Adipose tissue (tissue), 3 donors: ENCODE measurements around the gene TNFRSF14. TPM values are rescaled to one million over a fixed set of nuclear protein-coding genes. Genes with fewer than 3 reads are reported as not detected.

Experiments used
- H3K27ac ChIP-seq: one replicate; pipeline ENCODE4 v1.5.1; 2013; ENCODE audit warnings: low read depth, low read length
- whole genome bisulfite sequencing, 3 donors: extraction: QIAGEN DNeasy Blood & Tissue Kit; methylation state at CpG; one replicate each; pipeline ENCODE4 v1.1.7; 2013; 5-methylcytosine and 5-hydroxymethylcytosine counted together
- polyA plus RNA-seq, 3 donors: library from polyadenylated mRNA; stranded (reverse); fragments of 200-250 nt; gene quantifications; one replicate each; pipeline ENCODE4 v1.2.3, GENCODE V29; 2013
- donor health status: healthy with polysubstance abuse.
- donor health status: Bipolar disorder and iron deficiency.
- donor health status: healthy.

TNFRSF14 gene
- polyA plus RNA-seq, 3 donors, result 21.8 to 92.2 (median 46.4) TPM

DNA sequence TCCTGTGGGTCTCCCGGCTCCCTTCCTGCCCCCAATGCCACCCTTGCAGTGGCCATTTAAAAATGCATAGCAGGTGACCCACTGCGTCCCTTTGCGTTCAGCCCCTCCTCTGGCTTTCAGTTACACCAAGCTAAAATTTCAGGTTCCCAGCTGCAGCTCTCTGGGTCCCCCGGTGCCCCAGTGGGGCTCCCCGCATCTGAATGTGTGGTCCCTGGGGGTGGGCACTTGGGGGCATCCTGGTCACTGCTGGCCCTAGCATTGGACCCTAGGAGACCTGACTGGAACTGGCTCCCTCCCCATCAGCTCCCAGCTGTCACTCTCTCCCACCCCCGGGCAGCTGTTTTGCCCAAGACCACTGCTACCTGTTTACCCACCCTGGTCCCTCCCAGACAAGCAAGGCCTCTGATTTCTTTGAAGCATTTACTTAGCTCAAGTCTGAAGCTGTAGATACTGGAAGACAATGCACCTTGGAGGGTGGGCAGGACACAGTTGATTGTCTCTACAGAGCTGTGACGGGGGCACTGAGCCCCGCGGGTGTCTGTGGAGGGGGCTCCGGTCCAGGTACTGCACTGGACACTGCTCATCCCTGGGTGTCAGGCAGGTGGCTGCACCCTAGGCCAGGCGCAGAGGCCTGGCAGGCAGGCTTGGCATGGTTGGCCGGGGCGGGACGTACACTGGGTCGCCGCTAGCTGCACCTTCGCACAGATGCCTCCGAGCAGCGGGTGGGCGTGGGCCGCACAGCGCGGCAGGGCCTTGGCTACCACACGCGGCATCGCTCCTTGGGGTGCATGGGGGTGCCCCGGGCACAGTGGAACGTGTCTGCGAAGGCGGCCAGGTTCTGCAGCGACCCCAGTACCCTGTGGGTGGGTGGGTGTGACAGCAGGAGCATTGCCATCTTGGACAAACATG is 34.3 kb downstream of the TNFRSF14 start:
- 95 to 97% (median 95%) methylated on average over 31 of the region's 31 CpGs for WGBS, 3 donors
- H3K27ac ChIP-seq, result no peak overlapping the region

DNA sequence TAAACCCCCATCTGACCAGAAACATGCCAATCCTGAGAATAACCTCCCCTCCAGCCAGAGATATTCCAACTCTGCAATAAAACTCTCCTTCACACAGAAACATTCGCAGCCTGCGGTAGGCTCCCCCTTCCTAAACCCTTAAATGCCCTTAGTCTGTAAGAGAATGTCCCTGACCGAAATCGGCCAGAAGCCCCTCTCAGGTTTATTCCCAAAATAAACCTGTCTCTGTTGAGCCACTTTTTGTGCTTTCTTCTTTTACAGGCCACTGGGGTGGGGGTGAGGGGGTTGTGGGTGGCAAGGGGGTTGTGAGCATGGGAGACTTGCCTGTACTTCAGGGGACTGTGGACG is 35.0 kb downstream of the TNFRSF14 start:
- 89 to 93% (median 91%) methylated on average over 5 of the region's 5 CpGs for whole genome bisulfite sequencing, 3 donors
- H3K27ac ChIP-seq, result no peak overlapping the region

DNA sequence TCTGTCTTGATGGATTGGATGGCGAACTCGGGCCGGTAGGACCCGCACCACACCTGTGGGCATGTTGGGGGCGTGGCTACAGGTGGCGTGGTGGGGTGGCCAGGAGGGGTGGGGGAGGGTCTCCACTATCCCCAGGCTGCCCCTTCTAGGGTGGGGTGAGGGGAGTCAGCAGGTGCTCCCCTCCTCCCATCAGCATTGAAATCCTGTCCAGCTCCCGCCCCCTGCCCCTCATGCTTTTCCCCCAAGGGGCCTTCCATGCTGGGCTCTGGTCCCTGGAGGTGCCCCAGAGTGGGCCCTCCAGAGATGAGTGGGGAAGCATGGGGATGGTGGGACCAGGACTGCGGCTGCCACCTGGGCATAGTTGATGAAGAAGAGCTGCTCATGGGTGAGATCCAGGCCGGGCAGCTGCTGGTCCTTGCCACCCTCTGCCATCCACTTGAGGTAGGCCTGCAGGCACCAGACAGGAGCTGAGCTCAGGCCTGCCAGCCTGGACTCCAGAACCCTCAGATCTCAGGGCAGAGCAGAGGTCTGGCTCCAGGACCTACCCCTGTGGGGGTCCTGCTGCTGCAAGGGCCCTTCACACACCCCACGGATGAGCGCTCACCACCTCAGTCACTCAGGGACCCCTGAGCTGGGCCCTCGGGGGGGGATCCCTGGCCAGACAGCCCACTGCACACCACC is 35.5 kb downstream of the TNFRSF14 start:
- no peak overlapping the region for H3K27ac ChIP-seq
- WGBS, 3 donors, result 90 to 95% (median 94%) methylated on average over 11 to 12 of the region's 12 CpGs

DNA sequence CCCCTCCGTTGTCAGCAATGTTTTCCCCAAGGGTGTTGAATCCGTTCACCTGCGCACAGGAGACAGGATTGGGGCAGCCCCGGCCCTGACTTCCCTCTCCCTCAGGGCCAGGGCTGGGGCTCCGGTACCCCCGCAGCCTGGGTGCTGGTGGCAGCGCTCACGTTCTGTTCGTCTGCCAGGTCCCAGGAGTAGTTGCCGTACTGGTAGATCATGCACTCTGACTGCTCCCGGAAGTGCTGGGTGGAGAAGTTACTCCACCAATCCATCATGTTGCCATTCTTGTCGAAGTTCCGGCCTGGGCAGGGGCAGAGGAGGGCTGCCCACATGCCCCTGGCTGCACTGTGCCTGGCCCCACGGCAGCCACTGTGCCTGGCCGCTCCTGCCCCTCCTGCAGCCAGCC is 36.5 kb downstream of the TNFRSF14 start:
- no peak overlapping the region for H3K27ac ChIP-seq
- 34 to 69% (median 40%) methylated on average over 14 to 15 of the region's 15 CpGs for WGBS, 3 donors

DNA sequence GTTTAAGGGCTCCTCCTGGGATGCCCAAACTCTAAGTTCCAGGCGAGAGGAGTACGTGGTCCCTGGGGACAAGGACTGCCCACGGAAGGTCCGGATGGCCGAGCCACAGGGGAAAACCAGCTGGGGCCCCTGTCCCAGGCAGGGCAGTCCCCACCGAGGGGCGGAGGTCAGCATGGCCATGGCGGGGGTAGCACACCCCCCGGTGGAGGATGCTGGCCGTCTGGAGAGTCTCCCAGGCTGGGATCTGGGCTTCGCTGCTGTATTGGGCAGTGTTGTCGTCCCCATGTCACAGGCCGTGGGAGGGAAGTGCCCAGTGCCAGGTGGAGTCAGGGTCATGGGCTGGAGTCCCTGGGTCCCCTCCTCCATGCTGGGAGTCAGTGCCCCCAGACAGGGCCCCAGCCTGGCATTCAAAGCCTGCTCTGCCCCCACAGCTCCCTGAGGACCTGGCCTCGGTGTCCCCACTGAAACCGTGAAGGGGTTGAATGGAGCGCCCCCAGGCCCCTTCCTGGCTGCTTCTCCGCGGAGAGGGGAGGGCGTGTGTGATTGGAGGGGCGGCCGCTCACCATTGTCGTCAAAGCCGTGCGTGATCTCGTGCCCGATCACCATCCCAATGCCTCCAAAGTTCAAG is 37.2 kb downstream of the TNFRSF14 start:
- no peak overlapping the region for H3K27ac ChIP-seq
- 53 to 63% (median 57%) methylated on average over 23 to 26 of the region's 26 CpGs for WGBS, 3 donors

DNA sequence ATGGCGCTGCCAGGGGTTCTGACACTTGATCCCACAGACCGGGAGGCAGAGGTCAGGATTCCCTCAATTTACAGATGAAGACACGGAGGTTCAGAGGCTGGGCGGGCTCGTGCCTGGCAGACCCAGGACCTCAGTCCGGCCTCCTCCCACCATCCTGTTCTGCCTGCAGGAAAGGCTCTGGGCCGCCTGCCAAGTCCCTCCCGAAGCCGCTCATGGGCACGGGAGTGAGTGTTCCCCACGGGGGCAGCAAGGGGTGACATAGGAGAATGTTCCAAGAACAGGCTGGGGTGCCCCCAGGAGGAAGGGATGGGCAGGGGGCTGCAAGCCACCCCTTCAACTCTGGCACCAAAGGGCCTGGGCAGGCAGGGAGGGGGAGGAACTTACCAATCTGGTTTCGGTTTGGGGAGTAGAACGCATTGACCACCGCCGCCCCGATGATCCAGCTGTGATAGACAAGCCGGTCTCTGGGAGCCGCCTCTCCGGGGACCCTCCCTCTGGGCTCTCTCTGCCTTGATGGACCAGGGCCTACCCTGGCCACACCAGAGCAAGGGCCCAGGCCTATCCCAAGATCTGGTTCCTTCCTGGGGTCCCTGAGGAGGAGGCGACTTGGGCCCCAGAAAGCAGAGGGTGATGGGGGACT is 38.0 kb downstream of the TNFRSF14 start:
- H3K27ac ChIP-seq, result no peak overlapping the region
- WGBS, 3 donors, result 29 to 39% (median 32%) methylated on average over 15 to 20 of the region's 20 CpGs

DNA sequence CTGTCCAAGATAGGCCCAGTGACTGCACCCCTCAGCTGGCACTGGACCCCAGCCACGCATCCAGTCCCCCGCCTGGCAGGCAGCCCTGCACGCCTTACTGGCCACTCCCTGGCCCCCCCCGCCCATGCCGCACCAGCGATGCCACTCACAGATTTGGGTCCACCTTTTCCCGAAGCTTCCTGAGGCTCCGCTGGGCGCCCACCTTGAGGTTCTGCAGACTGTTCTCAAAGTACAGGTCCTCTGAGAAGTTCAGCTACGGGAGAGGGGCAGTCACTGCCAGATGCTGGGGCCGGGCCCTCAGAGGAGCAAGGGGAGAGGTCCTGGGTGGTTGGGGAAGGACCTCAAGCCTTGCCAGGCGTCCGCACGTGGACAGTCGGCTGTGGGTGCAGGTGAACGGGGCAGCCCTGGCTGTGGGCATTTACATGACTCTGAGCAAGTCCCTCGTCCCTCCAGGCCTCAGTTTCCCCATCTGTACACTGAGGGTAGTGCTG is 38.5 kb downstream of the TNFRSF14 start:
- whole genome bisulfite sequencing, 3 donors, result 89 to 92% (median 92%) methylated on average over 17 of the region's 17 CpGs
- H3K27ac ChIP-seq, result no peak overlapping the region

DNA sequence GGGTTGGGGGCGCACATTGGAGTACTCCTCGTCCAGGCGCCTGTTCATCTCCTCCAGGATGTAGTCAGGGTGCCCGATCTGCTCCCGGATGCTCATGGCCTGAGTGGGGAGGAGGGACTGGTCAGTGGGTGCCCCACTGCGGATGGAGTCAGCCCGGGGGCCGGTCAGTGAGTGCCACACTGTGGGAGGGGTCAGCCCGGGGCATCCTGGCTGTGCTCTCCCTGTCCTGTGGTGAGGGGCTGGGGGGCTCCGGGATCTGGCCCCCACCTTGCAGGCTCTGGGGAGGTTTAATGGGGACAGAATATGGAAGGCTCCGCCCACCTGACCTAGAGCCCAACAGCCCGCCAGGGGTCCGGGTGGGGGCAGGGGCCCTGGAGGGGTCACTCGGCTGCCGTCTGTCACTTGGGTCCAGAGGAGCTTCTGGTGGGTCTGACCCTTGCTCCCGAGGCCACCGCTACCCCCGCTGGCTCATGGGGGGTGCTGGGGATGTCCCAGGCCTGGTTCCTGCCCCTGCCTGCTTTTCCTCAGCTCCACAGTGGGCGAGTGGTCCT is 39.2 kb downstream of the TNFRSF14 start:
- H3K27ac ChIP-seq, result no peak overlapping the region
- WGBS, 3 donors, result 77 to 79% (median 79%) methylated on average over 15 to 19 of the region's 19 CpGs

DNA sequence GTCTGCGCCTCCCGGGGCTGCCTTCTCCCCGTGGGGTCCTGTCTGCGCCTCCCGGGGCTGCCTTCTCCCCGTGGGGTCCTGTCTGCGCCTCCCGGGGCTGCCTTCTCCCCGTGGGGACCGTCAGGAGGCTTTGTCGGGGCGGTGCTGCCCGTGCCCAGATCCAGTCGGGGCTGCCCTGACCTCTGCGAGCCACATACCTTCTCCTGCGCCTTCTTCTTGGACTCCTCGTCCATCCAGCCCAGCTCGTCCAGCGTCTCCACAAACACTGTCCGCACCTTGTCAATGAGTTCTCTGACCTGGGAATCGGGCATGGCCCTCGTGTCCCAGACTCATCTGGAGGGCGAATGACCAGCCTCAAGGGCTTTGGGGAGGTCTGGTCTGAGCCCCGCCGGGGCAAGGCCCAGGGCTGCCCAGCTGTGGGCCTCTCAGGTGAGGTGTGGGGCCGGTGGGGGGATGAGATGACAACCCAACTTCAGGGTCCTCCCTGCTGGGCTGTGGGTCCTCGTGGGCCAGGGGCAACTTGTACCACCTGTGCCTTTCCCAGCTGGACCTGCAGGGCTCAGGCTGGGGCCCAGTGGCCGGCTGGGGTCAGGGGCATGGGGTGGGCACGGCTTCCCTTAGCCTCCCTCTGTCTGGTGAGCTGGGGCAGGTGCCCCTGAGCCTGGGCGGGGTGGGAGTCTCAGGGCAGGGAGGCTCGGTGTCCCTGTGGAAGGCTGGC is 39.8 kb downstream of the TNFRSF14 start:
- WGBS, 3 donors, result 85 to 88% (median 87%) methylated on average over 27 to 31 of the region's 31 CpGs
- H3K27ac ChIP-seq, result no peak overlapping the region

DNA sequence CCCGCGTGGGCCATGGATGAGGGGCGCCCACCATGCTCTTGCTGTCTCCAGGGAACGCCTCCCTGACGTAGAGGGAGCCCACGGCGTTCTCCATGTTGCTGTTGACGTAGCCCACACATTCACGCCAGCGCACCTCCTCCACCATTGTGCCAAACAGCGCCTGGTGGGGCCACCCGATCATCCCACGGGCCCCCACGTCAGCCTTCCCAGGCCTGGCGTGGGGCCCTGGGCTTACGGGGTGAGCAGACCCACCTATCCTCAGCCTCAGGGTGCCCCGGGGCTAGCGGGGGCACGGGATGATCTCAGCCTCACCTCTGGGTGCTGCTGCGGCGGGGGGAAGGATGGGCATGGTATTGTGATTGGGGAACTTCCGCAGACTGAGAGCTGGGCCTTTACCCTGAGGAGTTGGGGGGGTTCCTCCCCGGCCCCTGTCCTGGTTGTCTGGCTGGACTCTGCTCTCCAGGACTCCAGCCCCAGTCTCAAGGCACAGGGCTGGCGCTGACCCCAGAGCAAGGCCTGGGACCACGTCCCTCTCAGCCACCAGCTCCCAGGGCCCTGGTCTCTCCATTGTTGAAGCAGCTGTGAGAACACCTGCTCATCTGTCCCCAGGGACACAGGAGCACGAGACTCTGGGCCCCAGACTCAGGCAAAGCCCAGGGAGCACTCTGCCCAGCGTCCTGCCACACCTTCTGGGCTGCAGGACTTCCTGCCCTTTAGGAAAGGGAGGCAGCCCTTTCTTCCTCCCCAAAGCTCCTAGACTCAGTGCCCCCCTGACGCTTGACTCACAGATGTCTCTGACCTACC is 40.6 kb downstream of the TNFRSF14 start:
- WGBS, 3 donors, result 88 to 89% (median 88%) methylated on average over 27 to 28 of the region's 28 CpGs
- H3K27ac ChIP-seq, result no peak overlapping the region

DNA sequence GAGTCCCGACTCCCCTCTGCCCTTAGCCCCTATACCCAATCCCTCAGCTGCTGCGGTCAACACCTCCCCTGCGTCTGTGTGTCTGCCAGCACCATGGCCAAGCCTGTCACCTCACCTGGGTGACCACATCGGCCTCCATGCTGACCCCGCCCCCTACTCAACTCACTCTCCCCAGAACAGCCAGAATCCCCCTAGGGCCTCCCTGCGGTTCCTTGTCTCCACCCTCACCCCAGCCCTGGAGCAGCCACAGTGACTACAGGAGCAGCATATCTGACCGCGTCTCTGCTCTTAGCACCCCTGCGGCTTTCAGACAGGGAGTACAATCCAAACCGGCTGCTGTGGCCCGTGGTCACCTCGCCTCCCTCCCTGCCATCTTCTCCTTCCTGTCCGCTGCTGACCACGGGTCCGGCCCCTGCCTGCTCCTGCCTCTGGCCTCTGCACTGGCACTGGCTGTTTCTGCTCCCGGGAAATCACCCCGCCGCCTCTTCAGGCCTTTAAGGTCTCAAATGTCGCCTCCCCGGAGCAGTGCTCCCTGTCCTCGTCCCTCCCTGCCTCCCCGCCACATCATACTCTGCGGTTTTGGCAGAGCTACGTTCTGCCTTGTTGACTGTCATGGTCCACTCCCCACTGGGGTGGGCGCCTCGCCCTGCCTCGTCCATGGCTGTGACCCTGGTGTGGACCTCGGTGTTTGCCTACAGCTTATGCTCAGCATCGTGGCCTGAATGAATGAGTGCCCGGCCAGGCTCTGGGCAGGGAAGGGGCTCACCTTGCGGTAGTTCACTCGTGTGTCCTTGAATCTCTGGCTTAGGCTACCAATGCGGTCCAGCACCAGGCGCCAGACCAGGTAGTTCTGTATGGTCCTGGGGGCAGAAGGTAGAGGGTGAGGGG is 41.5 kb downstream of the TNFRSF14 start:
- WGBS, 3 donors, result 73 to 79% (median 78%) methylated on average over 34 of the region's 34 CpGs
- H3K27ac ChIP-seq, result no peak overlapping the region

DNA sequence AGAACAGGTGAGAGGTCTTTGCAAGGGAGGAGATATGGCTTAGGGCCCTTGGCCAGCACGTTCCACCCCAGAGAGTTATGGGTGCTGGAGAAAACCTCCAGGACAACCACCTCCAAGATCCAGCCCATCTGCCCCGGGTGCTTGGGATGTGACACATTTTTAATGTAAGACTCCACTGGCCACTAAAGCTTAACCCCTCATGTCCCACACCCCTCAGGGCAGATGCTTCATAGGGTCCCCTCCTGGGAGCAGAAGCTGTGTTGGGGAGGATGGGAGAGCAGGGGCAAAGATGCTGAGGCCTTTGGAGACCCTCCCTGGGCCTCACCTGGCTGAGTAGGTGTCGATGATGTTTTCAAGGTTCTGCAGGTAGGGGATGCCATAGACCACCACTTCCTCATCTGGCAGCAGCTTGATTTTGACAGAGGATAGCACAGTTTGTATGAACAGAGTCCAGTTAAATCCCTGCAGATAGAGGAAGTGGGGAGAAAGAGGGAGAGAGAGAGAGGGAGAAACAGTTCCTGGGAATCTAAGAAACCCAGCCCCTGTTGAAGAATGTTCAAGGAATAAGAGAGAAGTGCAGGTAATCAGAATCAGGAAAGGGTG is 42.3 kb downstream of the TNFRSF14 start:
- no peak overlapping the region for H3K27ac ChIP-seq

DNA sequence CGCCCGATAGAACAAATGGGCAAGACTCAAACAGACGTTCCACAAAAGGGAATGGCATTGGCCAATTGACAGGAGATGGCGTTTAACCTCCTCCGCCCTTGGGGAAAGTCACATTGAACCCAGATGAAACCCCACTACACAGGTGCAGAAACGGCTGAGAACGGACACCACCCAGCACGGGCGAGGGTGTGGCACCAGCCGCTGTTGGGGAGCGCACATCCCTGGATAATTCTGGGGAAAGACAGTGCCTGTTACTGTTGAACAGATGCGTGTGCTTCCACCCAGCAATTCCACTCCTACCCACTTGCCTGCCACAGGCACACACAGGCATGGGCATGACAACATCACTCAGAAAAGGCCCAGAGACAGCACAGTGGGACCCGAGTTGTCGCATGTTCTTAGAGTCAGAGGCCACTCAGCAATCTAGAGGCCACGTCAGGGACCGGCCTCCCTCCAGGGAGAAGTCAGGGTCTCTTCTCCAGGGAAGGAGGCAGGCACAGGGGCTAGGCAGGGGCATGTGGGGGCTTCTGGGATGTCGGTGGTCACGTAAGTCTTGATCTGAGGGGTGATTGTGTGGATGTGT is 45.6 kb downstream of the TNFRSF14 start:
- 78 to 90% (median 88%) methylated on average over 18 of the region's 18 CpGs for WGBS, 3 donors
- H3K27ac ChIP-seq, result no peak overlapping the region

More for the DNA sequence above, 42.3 kb downstream of the TNFRSF14 start:
- 80 to 81% (median 80%) methylated on average over 3 of the region's 3 CpGs for WGBS, 3 donors

DNA sequence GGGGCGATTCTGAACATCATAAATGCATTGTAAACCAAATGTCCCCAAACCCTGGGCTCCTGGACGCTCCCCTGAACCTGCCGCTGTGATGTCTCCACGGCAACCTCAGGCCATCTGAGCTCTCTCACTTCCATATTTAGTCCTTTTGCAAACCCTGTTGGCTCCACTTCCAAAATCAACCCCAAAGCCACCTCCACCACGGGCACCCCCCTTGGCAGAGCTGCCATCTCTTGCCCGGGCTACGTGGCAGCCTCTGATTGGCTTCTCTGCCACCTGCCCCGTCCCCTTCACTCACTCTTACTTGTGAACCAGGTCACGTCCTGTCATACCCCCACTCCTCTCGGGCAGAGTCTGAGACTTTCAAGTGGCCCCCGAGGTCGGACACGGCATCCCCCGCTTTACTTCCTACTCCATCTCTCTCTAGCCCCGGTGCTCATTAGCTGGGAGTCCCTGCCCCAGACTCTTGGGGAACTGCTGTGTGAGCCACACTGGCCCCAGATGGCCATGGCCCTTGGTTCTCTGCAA is 46.2 kb downstream of the TNFRSF14 start:
- no peak overlapping the region for H3K27ac ChIP-seq
- WGBS, 3 donors, result 72 to 77% (median 77%) methylated on average over 15 of the region's 15 CpGs

DNA sequence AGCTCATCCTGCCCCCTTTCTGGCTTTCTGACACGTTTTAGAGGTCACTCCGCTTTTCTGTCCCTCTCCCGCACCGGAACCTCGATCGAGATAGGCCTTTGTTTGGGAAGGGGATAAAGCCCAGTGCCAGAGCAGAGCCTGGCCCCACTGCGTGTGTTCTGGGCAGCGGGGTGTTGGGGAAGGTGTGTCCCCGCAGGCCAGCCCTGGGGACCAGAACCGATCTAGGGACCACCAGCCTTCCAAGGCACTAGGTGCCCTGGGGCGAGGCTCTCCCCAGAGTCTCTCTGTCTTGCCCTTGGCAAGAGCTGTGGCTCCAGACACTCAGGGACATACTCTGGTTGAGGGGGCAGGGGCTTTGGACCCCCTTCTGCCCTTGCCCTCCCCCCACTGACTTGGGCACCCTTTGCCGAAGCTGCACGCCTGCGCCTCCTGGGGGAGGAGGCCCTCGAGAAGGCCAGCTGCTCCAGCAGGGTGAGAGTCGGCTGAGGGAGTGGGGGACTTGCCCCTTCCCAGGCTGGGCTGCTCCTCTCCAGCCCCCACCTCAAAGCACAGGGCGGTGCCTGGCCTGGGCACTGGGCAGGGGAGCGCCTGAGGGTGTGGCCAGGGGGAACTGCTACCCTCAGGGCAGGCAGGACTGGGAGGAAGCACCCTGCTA is 46.8 kb downstream of the TNFRSF14 start:
- no peak overlapping the region for H3K27ac ChIP-seq
- 69 to 84% (median 80%) methylated on average over 18 of the region's 18 CpGs for WGBS, 3 donors
